Testis (tissue), 2 donors: Measurements from ENCODE around the gene CHCHD3.

Experiments
- CTCF ChIP-seq, 3 experiments: fragments of 450-650 bp in 2 of 3; fragments of 200-600 bp in 1 of 3; sonication (generic) in 1 of 3; IDR thresholded peaks; one replicate each; pipeline ENCODE4 v1.5.1; 2016 to 2019; ENCODE audit warnings: antibody characterized with exemption in 3 of 3, mild to moderate bottlenecking in 2 of 3, moderate library complexity in 1 of 3
- POLR2A ChIP-seq: fragments of 450-650 bp; IDR thresholded peaks from one replicate; pipeline ENCODE4 v1.6.1; 2017; ENCODE audit warnings: antibody characterized with exemption, mild to moderate bottlenecking, moderate library complexity

GRCh38 chr7:132866144-132866531 lies 215.8 kb downstream of the CHCHD3 start:
- no peak for TF ChIP-seq CTCF (IDR thresholded peaks at IDR 0.05)
- TF ChIP-seq POLR2A: no peak
